NB4 (cell line): ENCODE results near the gene CLINT1.

Experiments
- CTCF ChIP-seq: IDR thresholded peaks from one replicate; pipeline ENCODE4 v1.5.1; 2012; ENCODE audit warnings: low read depth, low read length
- MAX ChIP-seq: IDR thresholded peaks from 2 replicates; pipeline ENCODE4 v1.6.1; 2011; ENCODE audit warnings: low read depth, low read length

- TF ChIP-seq CTCF: no peak
- TF ChIP-seq MAX: no peak
These were observed 37.5 kb downstream of the CLINT1 start for GRCh38 chr5:157821405-157821804.
